ENCODE results near the gene CNDP2.
A peak's percentile ranks its signal among the peaks of the same experiment; 100 is the strongest.
"Not testable (repeated sequence)": the region's sequence is repeated elsewhere in the genome, so short reads cannot be mapped to it uniquely, and the experiment has no call there.

CNDP2 gene

DNA sequence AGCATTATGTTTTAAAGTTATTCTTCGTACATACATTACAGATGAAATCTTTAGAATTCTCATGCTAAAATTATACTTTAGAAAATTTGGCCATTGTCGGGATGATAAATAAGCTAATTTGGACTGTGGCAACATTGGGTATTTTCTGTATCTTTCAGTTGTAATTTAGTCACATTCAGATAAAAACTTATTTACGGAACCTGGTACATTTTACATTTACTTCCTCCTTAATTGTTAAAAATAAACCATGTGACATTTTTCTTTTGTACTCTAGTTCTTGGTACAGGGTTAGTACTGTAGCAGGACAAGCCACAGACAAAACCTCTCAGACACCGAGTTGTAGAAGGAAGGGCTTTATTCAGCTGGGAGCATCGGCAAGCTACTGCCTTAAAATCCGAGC, 4.2 kb downstream of the CNDP2 start:
- peak; percentile 39 for DNase-seq (ENCODE audit: low spot score)

DNA sequence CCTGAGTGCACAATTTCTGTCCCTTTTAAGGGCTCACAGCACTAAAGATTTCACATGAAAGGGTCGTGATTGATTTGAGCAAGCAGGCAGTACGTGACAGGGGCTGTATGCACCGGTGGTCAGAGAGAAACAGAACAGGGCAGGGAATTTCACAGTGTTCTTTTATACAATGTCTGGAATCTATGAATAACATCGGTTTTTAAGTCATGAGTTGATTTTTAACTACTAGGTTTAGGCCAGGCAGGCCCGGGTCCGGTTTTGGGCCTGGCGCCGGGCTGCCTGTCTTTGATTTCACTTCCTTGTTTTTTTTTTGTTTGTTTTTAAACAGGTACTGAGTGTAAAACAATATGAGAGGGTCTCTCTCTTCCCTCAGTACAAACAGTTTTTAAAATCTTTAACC, 4.6 kb downstream of the CNDP2 start:
- not testable (repeated sequence) for DNase-seq (ENCODE audit: low spot score)

DNA sequence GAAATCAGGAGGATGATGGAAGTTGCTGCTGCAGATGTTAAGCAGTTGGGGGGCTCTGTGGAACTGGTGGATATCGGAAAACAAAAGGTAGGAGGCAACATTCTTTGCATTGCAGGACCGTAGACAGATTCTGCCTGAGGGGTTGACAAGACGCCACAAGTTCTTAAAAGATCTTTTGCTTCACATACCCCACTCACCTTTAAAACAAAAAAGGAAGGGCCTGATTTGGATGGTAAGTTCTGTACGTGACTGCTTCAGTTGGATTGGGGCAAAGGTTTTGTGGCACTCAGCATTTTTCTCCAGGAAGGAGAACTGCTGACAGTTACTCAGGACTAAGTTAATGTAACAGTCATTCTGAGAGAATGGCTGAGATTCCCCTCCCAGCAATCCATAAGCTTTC, 5.2 kb downstream of the CNDP2 start:
- DNase-seq (ENCODE audit: low spot score) = no peak

DNA sequence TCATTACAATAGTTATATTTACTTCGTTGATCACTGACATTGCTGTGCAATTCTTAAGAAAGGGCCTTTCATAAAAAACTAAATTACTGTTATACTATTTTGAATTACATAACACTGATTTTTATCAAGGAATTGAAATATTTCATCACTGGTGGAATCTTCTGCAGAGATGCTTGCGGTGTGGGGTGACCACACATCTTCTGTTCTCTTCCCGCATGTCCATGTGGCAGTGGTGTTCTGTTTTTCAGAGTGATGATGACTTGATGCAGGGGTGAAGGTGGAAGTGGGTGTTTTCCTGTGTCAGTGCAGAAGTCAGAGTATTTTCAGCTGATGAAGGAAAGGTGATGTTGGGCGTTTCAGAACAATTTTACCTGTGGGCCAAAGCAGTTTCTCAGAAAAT, 7.0 kb downstream of the CNDP2 start:
- DNase-seq (ENCODE audit: low spot score) = no peak

DNA sequence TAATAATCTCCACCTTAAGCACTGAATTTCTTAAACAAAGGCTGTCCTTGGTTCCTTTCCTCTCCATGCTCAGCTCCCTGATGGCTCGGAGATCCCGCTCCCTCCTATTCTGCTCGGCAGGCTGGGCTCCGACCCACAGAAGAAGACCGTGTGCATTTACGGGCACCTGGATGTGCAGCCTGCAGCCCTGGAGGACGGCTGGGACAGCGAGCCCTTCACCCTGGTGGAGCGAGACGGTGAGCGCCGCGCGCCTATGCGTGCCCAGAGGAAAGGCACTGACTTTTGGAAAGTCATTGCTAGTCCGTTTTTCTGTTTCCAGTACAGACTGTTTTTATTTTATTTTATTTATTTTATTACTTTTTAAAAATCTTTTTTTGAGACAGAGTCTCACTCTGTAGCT, 9.6 kb downstream of the CNDP2 start:
- DNase-seq (ENCODE audit: low spot score) = no peak

DNA sequence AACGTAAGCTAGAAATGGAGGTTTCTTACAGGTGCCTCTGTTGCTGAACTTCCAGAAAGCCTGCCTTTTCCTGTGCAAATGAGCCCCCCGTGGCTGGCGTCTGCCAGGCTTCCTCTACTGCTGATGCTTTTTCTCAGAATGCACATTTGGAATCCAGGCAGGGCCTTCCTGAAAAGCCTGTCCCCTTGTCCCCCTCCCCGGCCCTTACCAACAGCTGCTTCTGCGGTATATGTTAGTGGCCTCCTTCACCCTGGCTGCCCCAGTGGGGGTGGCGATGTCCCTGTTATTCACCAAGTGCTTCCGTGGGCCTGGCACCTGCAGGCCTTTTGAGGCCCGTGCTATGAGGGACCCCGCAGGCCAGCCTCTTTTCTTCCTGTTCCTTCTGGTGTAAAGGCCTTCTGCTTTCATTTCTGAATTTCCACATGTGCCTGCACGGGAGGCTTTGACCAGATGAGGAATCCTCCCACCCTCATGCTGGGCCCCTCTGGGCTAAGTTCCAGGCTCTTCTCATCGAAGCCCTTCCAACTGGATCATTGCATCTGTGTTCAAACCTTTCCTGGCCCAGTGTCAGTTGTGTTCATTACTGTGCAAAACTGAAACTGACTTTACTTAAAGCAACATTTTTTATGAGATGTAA, 10.4 kb downstream of the CNDP2 start:
- DNase-seq (ENCODE audit: low spot score) = no peak

DNA sequence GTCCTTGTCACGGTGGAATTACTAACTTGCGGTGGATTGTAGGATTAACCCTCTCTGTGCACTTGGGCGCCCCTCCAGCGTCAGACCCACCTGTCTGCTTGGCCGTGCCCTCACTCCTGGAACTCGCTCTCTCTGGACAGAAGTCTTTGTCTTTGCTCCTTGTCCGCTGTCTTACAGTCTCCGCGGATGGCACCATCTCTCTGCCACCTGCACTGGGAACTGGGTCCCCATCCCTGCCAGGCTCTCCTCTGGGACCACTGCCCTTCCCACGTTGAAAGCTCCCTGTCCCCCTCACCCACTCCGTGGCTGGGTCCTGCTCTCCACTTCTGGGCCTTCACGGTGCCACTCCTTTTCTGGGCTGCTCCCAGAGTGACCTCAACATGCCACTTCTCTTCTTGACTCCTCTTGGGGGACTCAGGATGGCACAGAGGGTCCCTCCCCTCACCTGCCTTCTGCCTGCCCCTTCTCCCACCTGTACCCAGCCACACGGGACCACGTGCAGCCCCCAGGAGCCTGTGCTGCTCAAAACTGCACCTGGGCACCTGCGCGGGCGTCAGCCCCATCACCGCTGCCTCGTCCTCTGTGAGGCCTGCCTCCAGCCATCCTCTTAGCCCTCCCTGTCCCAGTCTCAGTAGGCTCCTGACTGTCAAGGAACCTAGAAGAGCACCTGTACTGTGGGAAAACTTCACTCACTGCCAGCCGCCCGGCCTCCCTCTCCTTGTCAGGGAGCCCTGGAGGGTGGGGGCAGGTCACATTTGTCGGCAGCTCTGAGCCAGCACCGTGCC, 11.1 kb downstream of the CNDP2 start:
- DNase-seq (ENCODE audit: low spot score) = no peak

DNA sequence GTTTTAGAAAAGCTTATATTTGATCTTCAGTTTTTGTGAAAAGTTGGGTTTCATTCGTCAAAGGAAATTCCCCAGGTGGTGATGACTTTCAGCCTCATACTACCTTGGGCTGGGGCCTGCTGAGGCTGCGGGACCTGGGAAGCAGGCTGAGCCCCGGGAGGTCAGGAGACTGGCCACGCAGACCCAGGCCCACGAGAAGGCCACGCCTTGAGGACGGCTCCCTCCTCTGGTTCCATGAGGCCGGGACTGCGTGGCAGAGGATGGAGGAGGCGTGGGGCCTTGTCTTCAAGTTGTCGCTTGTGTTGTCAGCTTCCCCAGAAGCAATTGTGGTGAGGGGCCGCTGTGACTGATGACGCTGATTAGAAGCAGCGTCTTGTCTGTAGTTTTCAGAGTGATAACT, 11.8 kb downstream of the CNDP2 start:
- no peak for DNase-seq (ENCODE audit: low spot score)

DNA sequence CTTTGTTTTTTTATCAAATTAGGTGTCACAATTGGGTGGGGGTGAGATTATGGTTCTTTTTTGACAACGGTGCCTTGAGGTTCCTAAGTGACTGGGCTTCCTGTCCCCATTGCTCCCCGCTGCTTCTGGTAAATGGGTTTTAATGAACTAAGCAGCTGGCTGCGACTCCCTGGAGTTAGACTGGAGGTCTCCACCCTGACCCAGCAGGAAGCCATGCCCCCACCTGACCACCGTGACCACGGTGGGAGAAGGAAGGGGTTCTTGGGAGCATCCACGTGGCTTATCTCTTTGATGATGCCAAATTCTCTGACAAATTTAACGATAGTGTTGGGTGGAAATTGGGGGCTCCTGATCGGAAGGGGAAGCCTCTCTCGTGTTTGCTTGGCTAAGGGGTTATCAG, 12.2 kb downstream of the CNDP2 start:
- no peak for DNase-seq (ENCODE audit: low spot score)

DNA sequence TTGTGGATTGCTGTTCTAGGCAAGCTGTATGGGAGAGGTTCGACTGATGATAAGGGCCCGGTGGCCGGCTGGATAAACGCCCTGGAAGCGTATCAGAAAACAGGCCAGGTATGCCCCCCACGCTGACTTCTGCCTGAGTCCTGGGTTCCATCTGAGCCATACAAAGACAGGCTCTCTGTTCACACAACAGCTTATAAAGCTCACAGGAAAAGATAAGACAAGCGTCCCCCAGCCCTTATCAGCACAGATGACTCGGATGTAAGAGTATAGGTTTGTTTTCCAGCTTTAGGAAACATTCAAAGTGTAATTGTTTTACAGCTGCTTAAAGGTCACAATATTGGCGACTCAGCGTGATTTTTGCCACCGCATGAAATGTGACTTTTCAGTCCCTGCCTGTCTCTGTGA, 12.7 kb downstream of the CNDP2 start:
- no peak for DNase-seq (ENCODE audit: low spot score)

DNA sequence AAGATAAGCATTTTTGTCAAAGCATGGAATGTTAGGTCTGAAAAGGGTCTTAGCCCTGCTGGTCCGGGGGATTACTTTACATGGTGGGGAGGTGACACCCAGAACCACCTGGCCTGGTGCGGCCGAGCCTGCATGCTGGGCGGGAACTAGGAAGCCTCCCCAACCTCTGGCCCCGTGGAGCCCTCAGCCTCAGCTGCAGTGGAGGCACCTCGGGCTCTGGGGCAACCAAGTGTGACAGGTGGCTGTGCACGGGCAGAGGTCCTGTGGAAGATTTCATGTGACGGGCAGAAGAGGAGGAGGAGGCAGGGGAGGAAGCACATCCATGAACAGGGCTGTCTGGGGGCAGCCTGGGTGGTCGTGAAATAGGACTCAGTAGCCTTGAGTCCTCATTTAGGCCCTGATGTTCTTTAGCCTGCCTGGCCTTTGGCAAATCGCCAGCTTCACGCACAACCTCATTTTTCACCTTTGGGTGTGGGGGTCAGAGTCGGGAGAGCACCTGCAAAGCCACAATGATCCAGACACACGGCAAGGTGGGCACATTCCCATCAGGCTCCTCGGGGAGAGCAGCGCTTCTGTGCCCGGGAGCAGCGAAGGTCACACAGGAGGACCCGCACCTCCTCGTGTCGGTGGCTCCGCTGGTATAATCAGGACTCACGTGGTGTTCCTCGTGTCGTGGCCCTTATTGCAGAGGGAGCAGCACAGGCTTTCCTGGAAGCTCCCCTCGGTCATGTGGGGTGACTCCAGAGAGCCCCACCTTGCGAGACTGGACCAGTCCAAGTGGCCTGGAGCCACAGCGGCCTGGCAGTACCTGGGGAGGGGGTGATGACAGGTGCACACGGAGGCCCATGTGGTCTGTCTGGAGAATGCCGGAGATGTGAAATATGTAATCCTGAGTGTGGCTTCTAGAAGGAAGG, 13.9 kb downstream of the CNDP2 start:
- no peak for DNase-seq (ENCODE audit: low spot score)

DNA sequence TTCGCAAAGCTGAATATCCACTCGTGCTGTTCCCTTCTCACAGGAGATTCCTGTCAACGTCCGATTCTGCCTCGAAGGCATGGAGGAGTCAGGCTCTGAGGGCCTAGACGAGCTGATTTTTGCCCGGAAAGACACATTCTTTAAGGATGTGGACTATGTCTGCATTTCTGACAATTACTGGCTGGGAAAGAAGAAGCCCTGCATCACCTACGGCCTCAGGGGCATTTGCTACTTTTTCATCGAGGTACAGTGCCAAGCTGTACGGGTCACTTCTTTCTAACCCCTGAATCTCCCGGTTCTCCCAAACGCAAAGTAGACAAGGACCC, 14.6 kb downstream of the CNDP2 start:
- DNase-seq (ENCODE audit: low spot score) = no peak

DNA sequence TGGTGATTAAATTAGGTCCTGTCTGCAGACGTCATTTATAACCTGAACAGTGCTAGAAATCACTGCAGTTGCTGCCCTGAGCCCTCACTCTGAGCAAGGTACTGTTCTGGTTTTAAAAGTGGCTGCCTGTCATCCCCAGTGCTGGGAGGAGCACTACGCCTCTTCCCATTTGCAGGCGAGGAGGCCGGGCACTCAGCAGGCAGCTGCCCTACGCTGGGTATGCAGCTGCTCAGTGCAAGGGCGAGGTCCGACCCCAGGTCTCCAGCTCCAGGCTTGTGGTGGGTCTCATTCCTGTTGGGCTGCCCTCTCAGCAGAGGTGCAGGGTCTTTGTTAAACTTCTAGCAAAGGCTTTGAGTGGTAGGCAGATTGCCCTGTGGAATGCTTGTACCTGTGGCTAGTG, 15.7 kb downstream of the CNDP2 start:
- DNase-seq (ENCODE audit: low spot score) = no peak

DNA sequence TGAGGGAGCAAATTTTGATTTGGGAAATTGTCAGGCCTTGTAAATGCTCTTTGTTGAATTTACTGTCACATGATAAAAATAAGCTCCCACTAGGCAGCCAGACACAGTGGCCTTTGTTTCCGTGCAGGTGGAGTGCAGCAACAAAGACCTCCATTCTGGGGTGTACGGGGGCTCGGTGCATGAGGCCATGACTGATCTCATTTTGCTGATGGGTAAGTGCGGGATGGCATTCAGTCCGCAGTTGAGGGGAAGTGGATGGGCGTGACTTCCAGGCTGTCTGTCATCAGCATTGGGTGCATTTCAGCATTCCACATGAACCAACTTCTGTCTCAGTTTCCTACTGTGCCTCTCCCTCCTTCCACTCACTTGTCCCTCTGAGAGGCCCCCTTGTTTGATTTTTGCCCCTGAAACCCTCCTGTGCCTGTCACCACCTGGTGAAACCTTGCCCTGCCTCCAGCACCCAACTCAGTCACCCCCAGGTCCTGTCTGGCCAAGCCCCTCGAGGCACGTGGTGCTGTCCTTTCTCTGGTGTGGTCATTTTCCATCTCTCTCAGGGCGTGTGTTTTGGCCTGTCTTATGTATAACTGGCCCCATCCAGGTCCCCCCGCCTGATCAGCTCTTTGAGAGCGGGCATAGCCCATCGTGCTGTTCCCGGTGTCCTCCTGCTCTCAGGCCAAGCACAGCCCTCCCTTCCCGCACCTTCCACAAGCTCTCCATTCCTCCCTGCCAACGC, 16.3 kb downstream of the CNDP2 start:
- DNase-seq (ENCODE audit: low spot score) = no peak

DNA sequence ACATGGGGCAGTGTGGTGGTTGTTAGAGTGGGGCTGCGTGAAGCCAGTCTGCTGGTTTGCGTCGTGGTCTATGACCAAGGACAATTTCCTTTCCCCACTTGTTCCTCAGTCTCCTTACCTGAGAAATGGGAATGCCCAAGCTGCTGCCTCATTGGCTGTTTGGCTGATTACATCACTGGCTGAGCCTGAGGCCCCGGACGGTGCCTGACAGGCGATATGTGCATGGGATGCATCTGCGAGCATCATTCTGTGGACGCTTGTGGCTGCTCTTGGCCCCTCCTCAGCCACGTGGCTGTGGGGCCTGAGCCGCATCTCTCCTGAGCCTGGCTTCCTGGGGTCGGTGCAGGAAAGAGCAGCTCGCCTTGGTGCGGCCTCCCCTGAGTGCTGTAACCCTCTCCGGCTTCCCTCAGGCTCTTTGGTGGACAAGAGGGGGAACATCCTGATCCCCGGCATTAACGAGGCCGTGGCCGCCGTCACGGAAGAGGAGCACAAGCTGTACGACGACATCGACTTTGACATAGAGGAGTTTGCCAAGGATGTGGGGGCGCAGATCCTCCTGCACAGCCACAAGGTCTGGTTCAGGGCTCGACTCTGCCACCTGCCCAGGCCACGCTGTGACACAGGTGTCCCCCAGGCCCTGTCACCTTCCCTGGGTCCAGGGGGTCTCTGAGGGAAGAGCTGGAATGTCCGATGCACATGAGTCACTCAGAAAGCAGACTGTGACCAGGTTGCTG, 17.2 kb downstream of the CNDP2 start:
- no peak for DNase-seq (ENCODE audit: low spot score)

DNA sequence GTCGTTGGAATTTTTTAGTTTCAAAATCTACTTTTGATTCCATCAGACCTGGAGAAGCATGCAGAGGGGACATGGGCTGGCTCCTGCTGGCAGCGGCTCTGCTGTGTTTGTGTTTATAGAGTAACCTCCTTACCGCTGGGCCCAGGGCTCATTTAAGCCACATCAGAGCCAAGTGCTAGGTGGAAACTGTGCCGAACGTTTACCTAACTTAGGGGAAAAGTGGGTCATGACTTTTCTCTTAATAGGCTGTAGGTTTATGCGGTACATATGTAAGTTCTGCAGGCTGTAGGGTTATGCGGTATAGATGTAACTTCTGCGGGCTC, 17.7 kb downstream of the CNDP2 start:
- DNase-seq (ENCODE audit: low spot score) = no peak

DNA sequence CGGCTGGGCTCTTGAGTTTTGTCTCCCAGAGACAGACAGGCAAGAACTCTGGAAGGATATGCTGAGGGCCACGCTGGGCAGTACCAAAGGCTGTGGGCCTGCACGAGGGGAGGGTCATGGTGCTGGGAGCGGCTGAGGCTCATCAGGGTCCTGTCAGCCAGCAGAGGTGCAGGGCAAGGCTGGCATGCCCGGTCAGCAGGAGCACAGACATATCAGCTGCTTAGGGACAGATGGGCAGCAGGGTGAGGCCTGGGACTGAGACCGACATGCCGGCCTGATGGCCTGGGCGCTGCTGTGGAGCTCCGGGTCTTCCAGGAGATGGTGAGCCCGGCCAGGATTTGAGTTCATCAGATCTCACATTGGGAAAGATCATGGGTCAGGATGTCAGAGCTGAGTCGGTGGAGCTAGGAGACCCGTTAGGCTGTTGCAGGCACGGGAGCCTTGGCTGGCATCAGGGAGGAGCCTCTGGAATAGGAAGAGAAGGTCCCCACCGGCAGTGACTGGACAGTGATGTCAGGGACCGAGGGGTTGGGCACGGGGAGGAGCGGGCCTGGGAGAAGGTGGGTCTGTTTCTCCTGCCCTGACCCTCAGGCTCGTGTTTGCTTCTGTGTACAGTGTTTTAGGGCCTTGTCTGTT, 18.8 kb downstream of the CNDP2 start:
- DNase-seq (ENCODE audit: low spot score) = no peak

DNA sequence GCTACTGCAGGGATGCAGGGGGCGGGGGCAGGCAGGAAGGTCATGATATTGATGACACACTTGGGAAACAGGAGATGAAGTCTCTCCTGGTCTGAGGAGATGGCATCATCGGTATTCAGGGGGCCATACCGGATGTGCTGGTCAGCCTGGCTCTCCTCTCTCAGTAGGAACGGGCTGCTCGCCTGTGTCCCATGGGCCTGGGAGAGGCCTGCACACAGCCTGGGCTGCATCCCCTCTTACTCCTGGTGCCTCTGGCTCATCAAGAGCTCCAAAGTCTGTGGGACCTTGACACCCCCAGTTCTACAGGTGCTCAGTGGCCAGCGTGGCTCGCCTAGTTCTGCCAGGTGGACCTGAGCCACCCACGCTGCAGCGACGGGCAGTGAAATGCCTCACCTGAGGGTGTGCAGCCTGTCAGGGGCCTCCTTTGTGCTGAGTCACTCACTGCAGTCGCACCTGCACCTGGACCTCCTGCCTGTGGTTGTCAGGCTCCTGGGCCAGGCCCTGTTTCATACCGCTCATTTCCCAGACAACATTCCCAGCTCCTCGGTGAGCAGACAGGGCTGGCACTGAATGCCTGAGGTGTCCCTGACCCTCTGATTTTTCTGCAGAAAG, 19.6 kb downstream of the CNDP2 start:
- no peak for DNase-seq (ENCODE audit: low spot score)

DNA sequence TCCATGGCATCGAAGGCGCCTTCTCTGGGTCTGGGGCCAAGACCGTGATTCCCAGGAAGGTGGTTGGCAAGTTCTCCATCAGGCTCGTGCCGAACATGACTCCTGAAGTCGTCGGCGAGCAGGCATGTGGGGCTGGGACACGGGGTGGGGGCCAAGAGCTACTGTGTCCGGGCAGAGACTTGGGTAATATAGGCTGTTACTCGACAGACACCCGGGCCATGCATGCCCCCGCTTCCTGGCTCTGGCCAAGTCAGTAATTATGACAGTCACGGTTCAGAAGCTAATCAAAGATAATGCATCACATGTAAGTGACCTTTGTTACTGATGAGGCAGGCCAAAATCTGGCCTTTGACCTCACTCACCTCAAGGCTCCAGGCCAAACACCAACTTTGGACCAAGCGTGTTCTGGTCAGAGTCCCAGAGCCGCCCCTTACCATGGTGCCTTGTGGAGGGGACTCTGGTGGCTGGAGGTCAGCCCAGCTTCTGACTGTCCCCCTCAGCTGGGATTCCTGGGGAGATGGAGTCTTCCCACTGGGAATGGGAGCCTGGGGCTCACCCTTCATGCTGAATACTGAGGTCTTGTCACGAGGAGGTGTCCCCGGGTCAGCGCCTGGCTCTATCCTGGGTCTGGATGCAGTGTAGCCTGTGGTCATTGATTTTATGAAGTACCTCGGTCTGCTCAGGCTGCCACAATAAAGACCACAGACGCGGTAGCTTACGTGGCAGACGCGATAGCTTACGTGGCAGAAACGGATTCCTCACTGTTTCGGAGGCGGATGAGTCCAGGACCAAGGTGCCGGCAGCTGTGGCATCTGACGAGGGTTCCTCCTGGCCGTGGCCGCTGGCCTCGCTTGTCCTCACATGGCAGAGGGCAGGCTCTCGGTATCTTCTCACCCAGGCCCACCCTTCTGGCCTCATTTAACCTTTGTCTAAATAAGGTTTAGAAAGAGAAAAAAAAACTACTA, 20.4 kb downstream of the CNDP2 start:
- DNase-seq (ENCODE audit: low spot score) = no peak

DNA sequence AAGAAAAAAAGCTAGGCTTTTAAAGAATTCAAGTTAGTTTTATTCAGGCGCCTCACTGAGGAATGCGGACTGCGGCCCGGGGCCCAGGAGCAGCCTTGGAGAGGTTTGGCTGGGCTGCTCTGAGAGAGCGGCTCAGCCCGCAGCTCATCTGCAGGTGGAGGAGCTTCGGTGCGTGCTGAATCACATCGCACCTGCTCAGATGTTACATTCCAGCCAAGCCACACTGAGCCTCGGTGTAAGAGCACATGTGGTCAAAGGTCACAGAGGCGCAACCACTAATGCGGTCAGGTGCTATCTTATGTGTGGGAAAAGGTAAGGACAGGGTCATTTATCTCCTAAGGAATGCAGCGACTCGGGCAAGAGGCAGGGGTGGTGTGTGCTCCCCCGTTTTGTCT, 21.1 kb downstream of the CNDP2 start:
- no peak for DNase-seq (ENCODE audit: low spot score)

All from germinal center (tissue), 1 donor.